H1 (cell line): ENCODE results near the gene GALT. TPM values are rescaled to one million over a fixed set of nuclear protein-coding genes. Genes with fewer than 3 reads are reported as not detected.

Source experiments
- CTCF ChIA-PET: fragments of 300-600 bp; sonication (Branson Sonifier 250); formaldehyde crosslinking; loops from one replicate; lab custom pipeline; 2021; ENCODE audit not compliant: partially characterized antibody; lab: Charles Lee
- POLR2A ChIA-PET: fragments of 300-600 bp; sonication (Branson Sonifier 250); formaldehyde crosslinking; loops from one replicate; lab custom pipeline; 2021; ENCODE audit warnings: inconsistent platforms; ENCODE audit not compliant: partially characterized antibody; lab: Charles Lee
- DNase-seq, 2 experiments: peaks; one replicate each; pipeline versions ENCODE4 v3.0.0 to v3.0.0-alpha.2; 2010 to 2022; ENCODE audit warnings: low spot score in 2 of 2, low read depth in 1 of 2, mixed read lengths in 1 of 2
- FAIRE-seq: peaks from 2 replicates; lab custom pipeline; 2011; peaks lifted over from hg19 to GRCh38; lab: Jason Lieb, UNC
- H2AFZ ChIP-seq: 2 replicates; pipeline ENCODE4 v1.8.1; 2012; ENCODE audit warnings: low read length, inconsistent platforms
- H2AK5ac ChIP-seq: 2 replicates; pipeline ENCODE4 v1.6.1; 2013; ENCODE audit warnings: low read depth, low read length
- H2BK120ac ChIP-seq: replicated peaks from 2 replicates; pipeline ENCODE3; 2013; ENCODE audit warnings: low read depth, low read length, inconsistent platforms
- H2BK12ac ChIP-seq: 2 replicates; pipeline ENCODE4 v1.6.1; 2013; ENCODE audit warnings: low read depth, low read length
- H2BK15ac ChIP-seq: 2 replicates; pipeline ENCODE4 v1.6.1; 2013; ENCODE audit warnings: low read length
- H2BK20ac ChIP-seq: 2 replicates; pipeline ENCODE4 v1.6.1; 2013; ENCODE audit warnings: low read length
- H2BK5ac ChIP-seq: 2 replicates; pipeline ENCODE4 v1.6.1; 2013; ENCODE audit warnings: low read depth, low read length
- H3K14ac ChIP-seq: 2 replicates; pipeline ENCODE4 v1.6.1; 2013; ENCODE audit warnings: inconsistent platforms; ENCODE audit not compliant: insufficient read length
- H3K18ac ChIP-seq: 2 replicates; pipeline ENCODE4 v1.6.1; 2013; ENCODE audit warnings: low read length; ENCODE audit errors: extremely low read depth
- H3K23ac ChIP-seq: 2 replicates; pipeline ENCODE4 v1.6.1; 2013; ENCODE audit warnings: inconsistent platforms; ENCODE audit not compliant: insufficient read length
- H3K23me2 ChIP-seq: 2 replicates; pipeline ENCODE4 v1.6.1; 2013; ENCODE audit warnings: low read depth, low read length
- H3K27ac ChIP-seq: 2 replicates; pipeline ENCODE4 v1.6.1; 2011; ENCODE audit warnings: low read depth, low read length, inconsistent platforms
- H3K27me3 ChIP-seq, 4 experiments: replicated peaks in 1 of 4; 1 replicate in 1 of 4; 2 replicates in 3 of 4; pipeline versions ENCODE4 v1.6.1 to v1.8.1; 2011 to 2013; ENCODE audit warnings: low read length in 3 of 4, mild to moderate bottlenecking in 3 of 4, inconsistent platforms in 2 of 4, mixed read lengths in 2 of 4, moderate library complexity in 1 of 4; ENCODE audit not compliant: control insufficient read depth in 3 of 4, insufficient read depth in 3 of 4; ENCODE audit errors: extremely low read depth in 1 of 4
- H3K36me3 ChIP-seq, 4 experiments: 2 replicates each; pipeline versions ENCODE4 v1.6.1 to v1.8.1; 2011 to 2013; ENCODE audit warnings: mild to moderate bottlenecking in 4 of 4, low read length in 3 of 4, moderate library complexity in 2 of 4, control low read depth in 1 of 4, inconsistent platforms in 1 of 4; ENCODE audit not compliant: insufficient read depth in 4 of 4, control insufficient read depth in 2 of 4
- H3K4ac ChIP-seq: replicated peaks from 2 replicates; pipeline ENCODE3; 2013; ENCODE audit warnings: low read length, low read depth, mixed read lengths, inconsistent platforms; ENCODE audit not compliant: insufficient read length
- H3K4me1 ChIP-seq, 4 experiments: replicated peaks in 1 of 4; 1 replicate in 1 of 4; 2 replicates in 3 of 4; pipeline versions ENCODE4 v1.6.1 to v1.8.1; 2011 to 2013; ENCODE audit warnings: low read length in 3 of 4, inconsistent platforms in 2 of 4, mixed read lengths in 1 of 4; ENCODE audit not compliant: insufficient read depth in 4 of 4, control insufficient read depth in 3 of 4
- H3K4me2 ChIP-seq, 2 experiments: 2 replicates each; pipeline versions ENCODE4 v1.6.1 to v1.8.1; 2011 to 2013; ENCODE audit warnings: low read depth in 2 of 2, low read length in 2 of 2, control low read depth in 1 of 2, inconsistent platforms in 1 of 2, mild to moderate bottlenecking in 1 of 2; ENCODE audit not compliant: insufficient read depth in 1 of 2
- H3K4me3 ChIP-seq, 4 experiments: fragments of 200-600, 300-600 bp in 1 of 4; sonication (generic), shearing (Covaris generic), sonication (Bioruptor Twin) in 1 of 4; 2 replicates each; pipeline versions ENCODE4 v1.5.1 to v1.8.1; 2011 to 2016; ENCODE audit warnings: low read length in 4 of 4, low read depth in 3 of 4, control low read depth in 2 of 4, inconsistent platforms in 2 of 4, mild to moderate bottlenecking in 2 of 4, mixed read lengths in 1 of 4, moderate library complexity in 1 of 4; ENCODE audit not compliant: insufficient read depth in 2 of 4; ENCODE audit errors: extremely low read depth in 1 of 4
- H3K56ac ChIP-seq: replicated peaks from 2 replicates; pipeline ENCODE3; 2013; ENCODE audit warnings: low read depth, mild to moderate bottlenecking, mixed read lengths, low read length, inconsistent platforms; ENCODE audit not compliant: insufficient read length
- H3K79me1 ChIP-seq: 2 replicates; pipeline ENCODE4 v1.6.1; 2013; ENCODE audit warnings: low read depth, low read length, control low read depth
- H3K79me2 ChIP-seq, 2 experiments: 2 replicates each; pipeline versions ENCODE4 v1.6.1 to v1.8.1; 2012 to 2013; ENCODE audit warnings: low read length in 2 of 2, mild to moderate bottlenecking in 2 of 2, inconsistent platforms in 1 of 2; ENCODE audit not compliant: insufficient read depth in 2 of 2, control insufficient read depth in 1 of 2
- H3K9ac ChIP-seq, 4 experiments: replicated peaks in 1 of 4; 1 replicate in 1 of 4; 2 replicates in 3 of 4; pipeline versions ENCODE4 v1.6.1 to v1.8.1; 2011 to 2013; ENCODE audit warnings: low read depth in 3 of 4, low read length in 3 of 4, control low read depth in 2 of 4, mild to moderate bottlenecking in 2 of 4, moderate library complexity in 2 of 4, inconsistent platforms in 1 of 4; ENCODE audit errors: extremely low read depth in 1 of 4
- H3K9me3 ChIP-seq, 2 experiments: 2 replicates each; pipeline versions ENCODE4 v1.6.1 to v1.8.1; 2012 to 2013; ENCODE audit warnings: mild to moderate bottlenecking in 2 of 2, moderate library complexity in 2 of 2, control low read depth in 1 of 2, inconsistent platforms in 1 of 2, low read depth in 1 of 2, low read length in 1 of 2, mixed read lengths in 1 of 2; ENCODE audit not compliant: insufficient read depth in 2 of 2
- H4K20me1 ChIP-seq, 2 experiments: replicated peaks in 1 of 2; 2 replicates each; pipeline versions ENCODE3 to v1.8.1; 2011 to 2013; ENCODE audit warnings: inconsistent platforms in 2 of 2, low read length in 2 of 2, mild to moderate bottlenecking in 1 of 2; ENCODE audit not compliant: insufficient read depth in 2 of 2, control insufficient read depth in 1 of 2
- H4K5ac ChIP-seq: 2 replicates; pipeline ENCODE4 v1.6.1; 2013; ENCODE audit warnings: low read length, low read depth, mixed read lengths, inconsistent platforms; ENCODE audit not compliant: insufficient read length
- H4K8ac ChIP-seq: 2 replicates; pipeline ENCODE4 v1.8.0; 2013; ENCODE audit warnings: mild to moderate bottlenecking, moderate library complexity, low read length, inconsistent platforms; ENCODE audit not compliant: insufficient read depth; ENCODE audit errors: extremely low read depth
- H4K91ac ChIP-seq: replicated peaks from 2 replicates; pipeline ENCODE3; 2013; ENCODE audit warnings: low read length, mixed read lengths, inconsistent platforms; ENCODE audit not compliant: insufficient read length
- BCL11A ChIP-seq, 2 experiments: IDR thresholded peaks; one replicate each; pipeline ENCODE4 v1.6.1; 2011; ENCODE audit warnings: low read depth in 2 of 2, low read length in 2 of 2, mild to moderate bottlenecking in 2 of 2
- CTCF ChIP-seq, 3 experiments: IDR thresholded peaks; 1 replicate in 2 of 3; 2 replicates in 1 of 3; pipeline versions ENCODE4 v1.5.1 to v1.6.1; 2011; ENCODE audit warnings: low read length in 3 of 3, mild to moderate bottlenecking in 3 of 3, inconsistent platforms in 2 of 3, low read depth in 1 of 3, moderate library complexity in 1 of 3; ENCODE audit not compliant: insufficient read depth in 1 of 3; ENCODE audit errors: control extremely low read depth in 1 of 3
- NANOG ChIP-seq: IDR thresholded peaks from 2 replicates; pipeline ENCODE4 v1.6.1; 2011; ENCODE audit warnings: low read length, low read depth, mild to moderate bottlenecking, inconsistent platforms; ENCODE audit not compliant: insufficient read depth, poor library complexity, severe bottlenecking
- RAD21 ChIP-seq, 2 experiments: IDR thresholded peaks in 1 of 2; conservative IDR thresholded peaks in 1 of 2; 2 replicates each; pipeline ENCODE4 v1.6.1; 2011; ENCODE audit warnings: low read depth in 2 of 2, low read length in 2 of 2, improper control_type of control experiment in 1 of 2, inconsistent platforms in 1 of 2, mild to moderate bottlenecking in 1 of 2, moderate library complexity in 1 of 2
- WGBS, 2 experiments: shearing (Covaris generic) in 1 of 2; methylation state at CpG; one replicate each; pipeline versions ENCODE4 v1.1.6 to v1.1.7; 2013 to 2015; ENCODE audit warnings: low lambda C conversion rate in 2 of 2, mixed read lengths in 2 of 2, inconsistent platforms in 1 of 2, low coverage in 1 of 2, missing lambda C conversion rate in 1 of 2; ENCODE audit not compliant: insufficient replicate concordance in 2 of 2, insufficient coverage in 1 of 2, insufficient read length in 1 of 2; ENCODE audit errors: extremely low coverage in 1 of 2, missing lambda C conversion rate in 1 of 2; 5-methylcytosine and 5-hydroxymethylcytosine counted together
- polyA plus RNA-seq, 7 experiments: library from polyadenylated mRNA; depleted of rRNA in 3 of 7; stranded (reverse) in 5 of 7; unstranded in 2 of 7; fragments of >200 nt in 5 of 7; fragments of 200-250 nt in 2 of 7; gene quantifications; 1 replicate in 5 of 7; 2 replicates in 1 of 7; 4 replicates in 1 of 7; pipeline versions ENCODE4 v1.2.1 to v1.2.3, GENCODE V29; 2011 to 2013; ENCODE audit warnings: missing spikeins in 2 of 7, mixed read lengths in 2 of 7
- total RNA-seq: library from RNA; stranded (reverse); fragmentation: NEBNext Ultra II Directional; extraction: Animal tissue kit (Norgen Biotek cat#: 25700); gene quantifications from 2 replicates; pipeline ENCODE4 v1.2.1, GENCODE V29; 2021

Gene GALT
- total and polyA plus RNA-seq, 2 of the 8 experiments (the other 6 are each of a cell fraction or from before 2014, with no cell fraction given) = 21.9 to 50.6 TPM

DNA sequence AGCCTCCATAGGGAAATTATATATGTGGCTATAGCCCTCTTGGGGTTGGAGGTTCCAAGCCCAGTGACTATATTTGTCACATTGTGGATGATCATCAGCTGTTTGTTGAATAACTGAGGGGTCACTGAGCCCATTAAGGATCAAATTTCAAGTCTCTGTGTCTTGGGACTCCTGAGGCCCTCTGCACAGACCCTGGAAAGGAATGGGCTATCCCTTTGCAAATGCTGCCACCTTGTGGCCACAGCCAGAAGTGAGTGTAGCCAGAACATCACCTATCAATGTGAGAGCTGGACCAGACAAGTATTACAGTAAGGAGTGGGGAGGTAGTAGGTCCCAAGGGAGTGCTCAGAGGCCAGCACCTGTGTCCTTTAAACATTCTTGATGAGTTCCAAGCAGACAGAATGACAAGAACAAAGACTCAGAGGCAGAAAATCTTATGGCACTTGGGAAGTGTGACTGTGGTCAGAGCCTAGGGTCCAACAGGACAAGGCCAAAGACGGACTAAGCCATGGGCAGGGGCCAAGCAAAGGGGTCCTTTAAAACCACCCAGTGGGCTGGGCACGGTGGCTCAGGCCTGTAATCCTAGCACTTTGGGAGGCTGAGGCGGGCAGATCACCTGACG, 42.8 kb upstream of the GALT start:
- no peak overlapping the region for H2BK20ac ChIP-seq
- no peak overlapping the region for H3K23ac ChIP-seq
- ChIA-PET POLR2A (interaction anchor here (2.9 kb wide), 1 partner anchor 12 kb away, joined by 8 read pairs; no protein-coding TSS in a partner anchor), CTCF (interaction anchor here (0.9 to 16.9 kb wide), 43 partner anchors 10 to 276 kb away, joined by 3 to 401 read pairs (median 9); partner anchors contain the start of genes ARID3C, DCTN3, ENHO and GALT)
- no peaks in the 10 kb centered on the region for H3K9me3 ChIP-seq
- H3K4ac ChIP-seq = no peak overlapping the region
- peaks cover 0 to 3% (median 0%) of the 10 kb centered on the region in 4 experiments; a peak in 2 of 7 replicates for H3K27me3 ChIP-seq
- H2AFZ ChIP-seq = no peak overlapping the region
- H2BK5ac ChIP-seq = no peak overlapping the region
- H2AK5ac ChIP-seq = no peak overlapping the region
- H3K23me2 ChIP-seq = no peaks in the 10 kb centered on the region
- H4K5ac ChIP-seq = no peak overlapping the region
- peak; percentile 99 for TF ChIP-seq RAD21 (IDR thresholded peaks at IDR 0.05 in 1 of 2, conservative IDR thresholded peaks at IDR 0.05 in 1 of 2; ENCODE audit: low read depth in 2 of 2, low read length in 2 of 2)
- no peak for TF ChIP-seq NANOG
- peak; percentile 77 to 96 (median 96) for TF ChIP-seq CTCF (IDR thresholded peaks at IDR 0.05; ENCODE audit: control extremely low read depth in 1 of 3, insufficient read depth in 1 of 3, low read depth in 1 of 3, low read length in 3 of 3)
- no peak for TF ChIP-seq BCL11A (IDR thresholded peaks at IDR 0.05; ENCODE audit: low read depth in 2 of 2, low read length in 2 of 2)
- H2BK12ac ChIP-seq = no peak overlapping the region
- no peak overlapping the region for H3K27ac ChIP-seq
- peaks cover 0 to 5% (median 2%) of the 10 kb centered on the region in 4 experiments; a peak in 2 of 7 replicates for H3K4me1 ChIP-seq
- H3K79me1 ChIP-seq = no peaks in the 10 kb centered on the region
- no peaks in the 10 kb centered on the region for H4K20me1 ChIP-seq
- no peak overlapping the region for H4K91ac ChIP-seq
- H3K18ac ChIP-seq = no peak overlapping the region
- H3K56ac ChIP-seq = no peak overlapping the region
- DNase-seq = peak in 1 of 2 experiments; percentile 96
- WGBS, 2 experiments = 66% methylated on average over 4 of the region's 4 CpGs; no CpG with 5 or more reads in 1 of the 2 experiments
- H2BK120ac ChIP-seq = no peak overlapping the region
- FAIRE-seq = peak; percentile 99
- H3K14ac ChIP-seq = no peak overlapping the region
- no peak overlapping the region for H3K4me2 ChIP-seq
- H3K9ac ChIP-seq = no peak overlapping the region
- H3K4me3 ChIP-seq = no peak overlapping the region
- no peaks in the 10 kb centered on the region for H3K36me3 ChIP-seq
- no peak overlapping the region for H2BK15ac ChIP-seq
- no peak overlapping the region for H4K8ac ChIP-seq
- no peaks in the 10 kb centered on the region for H3K79me2 ChIP-seq
